Mesendoderm (in vitro differentiated cells): ENCODE measurements around the gene ZNRF3.

Experiments
- DNase-seq: peaks from one replicate; pipeline ENCODE4 v3.0.0; 2013
- H2AK5ac ChIP-seq: 2 replicates; pipeline ENCODE4 v1.6.1; 2013; ENCODE audit warnings: low read length, inconsistent platforms
- H2BK120ac ChIP-seq: 2 replicates; pipeline ENCODE4 v1.6.1; 2013; ENCODE audit warnings: low read depth, mild to moderate bottlenecking, low read length, moderate library complexity, mixed read lengths
- H2BK15ac ChIP-seq: replicated peaks from 2 replicates; pipeline ENCODE4 v1.6.1; 2013; ENCODE audit warnings: low read depth, mild to moderate bottlenecking, moderate library complexity
- H2BK5ac ChIP-seq: 2 replicates; pipeline ENCODE4 v1.6.1; 2013; ENCODE audit warnings: low read length, inconsistent platforms
- H3K18ac ChIP-seq: 2 replicates; pipeline ENCODE4 v1.6.1; 2013; ENCODE audit warnings: mild to moderate bottlenecking, low read length, mixed read lengths
- H3K23ac ChIP-seq: one replicate; pipeline ENCODE4 v1.6.1; 2013; ENCODE audit warnings: low read length
- H3K27ac ChIP-seq: 2 replicates; pipeline ENCODE4 v1.5.1; 2013; ENCODE audit warnings: low read depth, mild to moderate bottlenecking, inconsistent platforms, low read length, moderate library complexity
- H3K27me3 ChIP-seq: 2 replicates; pipeline ENCODE4 v1.6.1; 2013; ENCODE audit warnings: low read length, control low read depth, mild to moderate bottlenecking, inconsistent platforms; ENCODE audit not compliant: insufficient read depth, poor library complexity
- H3K36me3 ChIP-seq: 2 replicates; pipeline ENCODE4 v1.6.1; 2013; ENCODE audit warnings: low read length, inconsistent platforms; ENCODE audit not compliant: control insufficient read depth, insufficient read depth
- H3K4ac ChIP-seq: one replicate; pipeline ENCODE4 v1.6.1; 2013; ENCODE audit warnings: low read depth, mild to moderate bottlenecking, low read length, moderate library complexity
- H3K4me1 ChIP-seq: 2 replicates; pipeline ENCODE4 v1.6.1; 2013; ENCODE audit warnings: low read depth, low read length, inconsistent platforms; ENCODE audit not compliant: control insufficient read depth
- H3K4me2 ChIP-seq: 2 replicates; pipeline ENCODE4 v1.6.1; 2013; ENCODE audit warnings: low read length
- H3K4me3 ChIP-seq: 2 replicates; pipeline ENCODE4 v1.5.1; 2013; ENCODE audit warnings: mild to moderate bottlenecking, low read length
- H3K56ac ChIP-seq: one replicate; pipeline ENCODE4 v1.6.1; 2013; ENCODE audit warnings: low read length
- H3K79me1 ChIP-seq: 2 replicates; pipeline ENCODE4 v1.6.1; 2013; ENCODE audit warnings: low read length, inconsistent platforms
- H3K79me2 ChIP-seq: 2 replicates; pipeline ENCODE4 v1.6.1; 2013; ENCODE audit warnings: mild to moderate bottlenecking, low read length; ENCODE audit not compliant: control insufficient read depth, insufficient read depth
- H3K9ac ChIP-seq: 2 replicates; pipeline ENCODE4 v1.6.1; 2013; ENCODE audit warnings: low read length, inconsistent platforms
- H4K5ac ChIP-seq: one replicate; pipeline ENCODE4 v1.6.1; 2013; ENCODE audit warnings: low read length
- H4K8ac ChIP-seq: one replicate; pipeline ENCODE4 v1.6.1; 2013; ENCODE audit warnings: low read depth, mild to moderate bottlenecking, control low read depth, low read length, moderate library complexity
- WGBS: extraction: QIAGEN DNeasy Blood & Tissue Kit; methylation state at CpG from one replicate; pipeline ENCODE4 v1.1.7; 2013; ENCODE audit warnings: low lambda C conversion rate, missing lambda C conversion rate; ENCODE audit not compliant: insufficient coverage; ENCODE audit errors: extremely low coverage; 5-methylcytosine and 5-hydroxymethylcytosine counted together

The ZNRF3 gene

DNA sequence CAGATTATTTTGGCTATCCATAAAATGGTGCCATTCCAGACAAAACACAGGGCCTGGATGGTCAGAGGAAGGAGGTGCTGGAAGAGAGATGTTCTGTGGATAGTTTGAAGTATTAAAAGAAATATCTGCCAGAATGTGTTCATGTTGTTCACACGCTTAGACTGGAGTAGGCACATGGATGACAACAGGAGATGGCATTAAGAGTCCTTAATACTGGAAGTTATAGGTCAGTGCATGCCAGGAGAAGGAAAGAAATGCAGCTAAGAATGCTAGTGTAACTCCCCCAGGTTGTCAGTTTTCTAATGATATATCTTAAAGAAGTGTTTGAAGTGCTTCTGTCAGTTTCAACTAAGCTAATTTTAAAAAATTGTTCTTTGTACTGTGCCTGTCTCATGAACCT is 209.7 kb downstream of the ZNRF3 start:
- Histone ChIP-seq H3K36me3 (no peaks in the 10 kb centered on the region), H3K4ac (no peak overlapping the region), H3K9ac (no peak overlapping the region), H2AK5ac (no peak overlapping the region), H4K8ac (no peak overlapping the region), H3K23ac (no peak overlapping the region), H3K18ac (no peak overlapping the region), H3K4me3 (no peak overlapping the region), H2BK120ac (no peak overlapping the region), H3K27me3 (no peaks in the 10 kb centered on the region), H3K27ac (no peak overlapping the region), H3K4me1 (peaks cover 4% of the 10 kb centered on the region), H3K56ac (no peak overlapping the region), H3K4me2 (no peak overlapping the region), H2BK15ac (no peak overlapping the region), H3K79me2 (no peaks in the 10 kb centered on the region), H3K79me1 (no peaks in the 10 kb centered on the region), H2BK5ac (no peak overlapping the region), H4K5ac (no peak overlapping the region)
- DNase-seq: no peak
- no CpG with 5 or more reads among the region's 1 CpG for WGBS

- no CpG with 5 or more reads among the region's 4 CpGs for WGBS
- no peaks in the 10 kb centered on the region for H3K36me3 ChIP-seq
- no peak overlapping the region for H3K4me2 ChIP-seq
- H3K4me1 ChIP-seq: peaks cover 4% of the 10 kb centered on the region
- H4K8ac ChIP-seq: no peak overlapping the region
- no peaks in the 10 kb centered on the region for H3K27me3 ChIP-seq
- no peak overlapping the region for H2BK120ac ChIP-seq
- H3K4me3 ChIP-seq: no peak overlapping the region
- H2BK15ac ChIP-seq: no peak overlapping the region
- H2AK5ac ChIP-seq: no peak overlapping the region
- no peaks in the 10 kb centered on the region for H3K79me2 ChIP-seq
- no peak overlapping the region for H3K23ac ChIP-seq
- no peak for DNase-seq
- H4K5ac ChIP-seq: no peak overlapping the region
- H3K9ac ChIP-seq: no peak overlapping the region
- H3K4ac ChIP-seq: no peak overlapping the region
- no peak overlapping the region for H3K56ac ChIP-seq
- no peak overlapping the region for H2BK5ac ChIP-seq
- H3K27ac ChIP-seq: no peak overlapping the region
- no peaks in the 10 kb centered on the region for H3K79me1 ChIP-seq
- no peak overlapping the region for H3K18ac ChIP-seq
Observed at GRCh38 chr22:29093501-29094300, 210.3 kb downstream of the ZNRF3 start.

DNA sequence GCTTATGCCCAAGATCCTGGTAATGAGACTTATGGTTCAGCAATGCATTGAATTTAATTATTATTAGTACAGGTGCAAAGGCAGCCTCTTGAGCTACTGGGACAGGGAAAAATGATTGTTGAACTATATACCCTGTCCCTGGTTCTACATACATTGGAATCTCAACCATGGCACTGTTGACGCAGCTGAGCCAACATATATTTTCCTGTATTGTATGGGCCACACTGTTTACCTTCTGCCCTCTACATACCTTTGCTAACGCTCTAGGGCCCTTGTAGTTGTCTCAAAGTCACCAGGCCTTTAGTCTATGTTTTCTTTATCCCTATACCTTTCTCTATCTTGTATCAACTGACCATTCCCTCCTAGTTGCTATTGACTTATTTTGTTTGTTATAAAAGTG is 212.1 kb downstream of the ZNRF3 start:
- H3K9ac ChIP-seq: no peak overlapping the region
- H3K79me1 ChIP-seq: no peaks in the 10 kb centered on the region
- H3K27me3 ChIP-seq: no peaks in the 10 kb centered on the region
- no peaks in the 10 kb centered on the region for H3K36me3 ChIP-seq
- DNase-seq: no peak
- no peak overlapping the region for H3K56ac ChIP-seq
- peaks cover 6% of the 10 kb centered on the region for H3K4me1 ChIP-seq
- no peak overlapping the region for H2AK5ac ChIP-seq
- H3K4me3 ChIP-seq: no peak overlapping the region
- no peak overlapping the region for H2BK120ac ChIP-seq
- H3K79me2 ChIP-seq: no peaks in the 10 kb centered on the region
- H3K23ac ChIP-seq: no peak overlapping the region
- H4K8ac ChIP-seq: no peak overlapping the region
- no peak overlapping the region for H2BK5ac ChIP-seq
- H3K4ac ChIP-seq: no peak overlapping the region
- no peak overlapping the region for H3K18ac ChIP-seq
- no peak overlapping the region for H2BK15ac ChIP-seq
- no peak overlapping the region for H3K4me2 ChIP-seq
- WGBS: no CpG with 5 or more reads among the region's 2 CpGs
- no peak overlapping the region for H3K27ac ChIP-seq
- no peak overlapping the region for H4K5ac ChIP-seq

DNA sequence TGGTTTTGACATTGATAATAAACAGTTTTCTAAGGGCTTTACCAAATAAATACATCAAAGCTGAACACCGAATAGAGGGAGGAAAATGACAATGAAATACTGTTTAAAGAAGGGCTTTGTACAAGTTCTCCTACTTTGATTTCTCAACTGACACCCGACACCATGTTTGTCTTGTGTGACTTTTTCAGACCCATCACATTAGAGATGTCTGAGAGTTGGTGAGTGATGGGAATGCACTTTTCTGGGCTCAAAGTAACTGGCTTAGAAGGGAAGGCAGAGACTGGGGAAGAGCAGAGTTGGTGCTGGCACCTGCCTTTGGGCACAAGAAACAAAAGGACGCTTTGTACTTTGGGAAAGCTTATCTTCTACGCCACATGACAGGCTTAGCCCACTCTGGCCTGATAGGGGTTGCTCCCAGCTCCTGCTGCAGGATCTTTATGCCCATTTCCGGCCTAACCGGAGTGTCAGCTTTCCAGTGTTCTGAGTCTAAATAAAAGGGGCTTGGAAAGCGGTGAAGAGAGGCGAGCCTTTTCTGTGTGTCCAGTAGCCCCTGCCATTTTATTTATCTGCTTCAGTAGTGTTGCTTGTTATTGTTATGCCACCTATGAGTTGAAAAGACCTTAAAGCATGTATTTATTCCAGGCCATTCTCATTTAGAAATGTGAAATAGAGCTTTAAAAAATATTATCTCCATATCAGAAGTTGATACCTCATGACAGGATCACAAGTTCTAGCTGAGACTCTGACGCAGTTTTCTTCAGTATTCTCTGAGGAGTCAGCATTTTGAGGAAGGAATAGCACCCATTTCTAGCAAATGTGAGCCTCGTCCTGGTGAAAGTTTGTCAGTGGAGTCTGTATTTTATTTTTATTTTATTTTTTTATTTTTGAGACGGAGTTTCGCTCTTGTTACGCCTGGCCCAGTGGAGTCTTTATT is 213.6 kb downstream of the ZNRF3 start:
- H3K36me3 ChIP-seq: no peaks in the 10 kb centered on the region
- no peak overlapping the region for H4K5ac ChIP-seq
- H3K4me3 ChIP-seq: no peak overlapping the region
- H3K4me2 ChIP-seq: no peak overlapping the region
- no peak overlapping the region for H2AK5ac ChIP-seq
- no peak overlapping the region for H2BK15ac ChIP-seq
- H3K27ac ChIP-seq: no peak overlapping the region
- H3K79me2 ChIP-seq: no peaks in the 10 kb centered on the region
- H2BK120ac ChIP-seq: no peak overlapping the region
- H3K56ac ChIP-seq: no peak overlapping the region
- no peak overlapping the region for H3K9ac ChIP-seq
- DNase-seq: no peak
- no peak overlapping the region for H2BK5ac ChIP-seq
- no peak overlapping the region for H3K4ac ChIP-seq
- no peak overlapping the region for H3K18ac ChIP-seq
- H3K27me3 ChIP-seq: no peaks in the 10 kb centered on the region
- H3K4me1 ChIP-seq: peaks cover 6% of the 10 kb centered on the region
- no CpG with 5 or more reads among the region's 13 CpGs for WGBS
- no peaks in the 10 kb centered on the region for H3K79me1 ChIP-seq
- H4K8ac ChIP-seq: no peak overlapping the region
- no peak overlapping the region for H3K23ac ChIP-seq

DNA sequence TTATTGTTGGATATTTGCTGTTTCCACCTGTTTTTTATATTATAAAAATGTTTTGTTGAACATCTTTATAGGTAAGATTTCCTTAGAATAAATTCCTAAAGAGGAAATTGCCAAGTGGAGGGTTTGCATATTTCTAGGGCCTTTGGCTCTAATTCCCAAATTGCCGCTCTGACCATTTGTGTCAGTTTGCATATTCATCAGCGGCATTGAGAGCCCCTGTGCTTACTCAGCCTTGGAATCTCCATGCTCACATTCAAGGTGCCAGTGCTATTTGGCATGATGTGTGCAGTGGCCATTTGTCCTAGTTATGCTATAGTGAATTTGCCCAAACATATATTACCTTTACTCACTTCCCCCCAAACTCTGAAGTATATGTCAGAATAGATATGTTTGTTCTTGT is 214.9 kb downstream of the ZNRF3 start:
- H2BK15ac ChIP-seq: no peak overlapping the region
- no peaks in the 10 kb centered on the region for H3K36me3 ChIP-seq
- no peak overlapping the region for H3K18ac ChIP-seq
- no peak overlapping the region for H2BK5ac ChIP-seq
- no peak overlapping the region for H3K56ac ChIP-seq
- H3K27ac ChIP-seq: no peak overlapping the region
- H3K4me3 ChIP-seq: no peak overlapping the region
- no CpG with 5 or more reads among the region's 2 CpGs for WGBS
- no peaks in the 10 kb centered on the region for H3K27me3 ChIP-seq
- H4K5ac ChIP-seq: no peak overlapping the region
- no peaks in the 10 kb centered on the region for H3K79me1 ChIP-seq
- H3K4me1 ChIP-seq: peaks cover 8% of the 10 kb centered on the region
- H3K23ac ChIP-seq: no peak overlapping the region
- H2BK120ac ChIP-seq: no peak overlapping the region
- H3K4me2 ChIP-seq: no peak overlapping the region
- no peak for DNase-seq
- no peak overlapping the region for H3K9ac ChIP-seq
- H3K79me2 ChIP-seq: no peaks in the 10 kb centered on the region
- no peak overlapping the region for H2AK5ac ChIP-seq
- H3K4ac ChIP-seq: no peak overlapping the region
- H4K8ac ChIP-seq: no peak overlapping the region
